BLaER1 treated with 17β-estradiol and CSF1 and Interleukin-3, amounts not matched to agents 10 nM and 100 nM (cell line): ENCODE data around the gene THAP8.

Experiments used
- H3K27ac ChIP-seq, 11 experiments: shearing (Covaris generic); formaldehyde crosslinking; 2 replicates each; pipeline ENCODE4 v1.8.1; 2022
- H3K27me3 ChIP-seq, 11 experiments: shearing (Covaris generic); formaldehyde crosslinking; 2 replicates each; pipeline ENCODE4 v1.8.1; 2022
- H3K36me3 ChIP-seq, 11 experiments: shearing (Covaris generic); formaldehyde crosslinking; 2 replicates each; pipeline ENCODE4 v1.8.1; 2022
- H3K4me1 ChIP-seq, 10 experiments: shearing (Covaris generic); formaldehyde crosslinking; 2 replicates each; pipeline ENCODE4 v1.8.1; 2022
- H3K4me2 ChIP-seq, 11 experiments: shearing (Covaris generic); formaldehyde crosslinking; 2 replicates each; pipeline ENCODE4 v1.8.1; 2022
- H3K4me3 ChIP-seq, 10 experiments: shearing (Covaris generic); formaldehyde crosslinking; 2 replicates each; pipeline ENCODE4 v1.8.1; 2022
- H3K9ac ChIP-seq, 11 experiments: shearing (Covaris generic); formaldehyde crosslinking; 2 replicates each; pipeline ENCODE4 v1.8.1; 2022
- H3K9me3 ChIP-seq, 11 experiments: shearing (Covaris generic); formaldehyde crosslinking; replicated peaks in 1 of 11; 2 replicates each; pipeline ENCODE4 v1.8.1; 2022
- H4K20me1 ChIP-seq, 11 experiments: shearing (Covaris generic); formaldehyde crosslinking; 2 replicates each; pipeline ENCODE4 v1.8.1; 2022
- Cebpa-rat ChIP-seq, 11 experiments: shearing (Covaris generic); IDR thresholded peaks; 2 replicates each; pipeline ENCODE4 v1.8.1; 2022

The THAP8 gene

DNA sequence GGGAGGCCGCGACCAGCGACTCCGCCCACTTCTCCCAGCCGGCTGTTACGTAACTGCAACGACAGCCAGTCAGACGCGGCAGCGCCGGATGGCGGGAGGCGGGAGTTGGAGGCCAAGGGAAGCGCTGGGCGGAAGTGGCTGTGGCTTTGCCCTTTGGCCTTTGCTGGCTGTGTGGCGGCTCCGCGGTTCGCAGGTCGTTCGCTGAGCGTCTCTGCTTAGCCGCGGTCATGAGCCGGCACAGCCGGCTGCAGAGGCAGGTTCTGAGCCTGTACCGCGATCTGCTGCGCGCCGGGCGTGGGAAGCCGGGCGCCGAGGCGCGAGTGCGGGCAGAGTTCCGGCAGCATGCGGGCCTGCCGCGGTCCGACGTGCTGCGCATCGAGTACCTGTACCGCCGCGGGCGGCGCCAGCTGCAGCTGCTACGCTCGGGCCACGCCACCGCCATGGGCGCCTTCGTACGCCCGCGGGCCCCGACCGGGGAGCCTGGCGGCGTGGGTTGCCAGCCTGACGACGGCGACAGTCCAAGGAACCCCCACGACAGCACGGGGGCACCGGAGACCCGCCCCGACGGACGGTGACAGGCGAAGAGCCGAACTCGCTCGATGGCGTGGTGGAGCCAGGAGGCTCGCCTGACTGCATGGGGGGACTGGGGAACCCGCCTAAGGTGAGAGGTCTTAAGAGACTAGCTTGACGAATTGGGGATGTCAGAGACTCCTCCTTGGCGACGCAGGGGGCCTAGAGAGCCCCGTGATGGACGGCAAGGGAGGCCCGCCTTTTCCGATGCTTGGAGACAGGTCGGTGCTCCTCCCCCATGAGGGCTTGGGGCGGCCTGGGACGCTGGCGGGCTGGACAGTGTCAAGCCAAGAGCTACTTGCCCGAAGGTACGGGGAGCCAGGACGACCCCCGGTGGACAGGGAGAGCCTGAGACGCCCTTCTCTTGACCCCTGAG, 58.8 kb downstream of the THAP8 start, which contains the start of gene SDHAF1:
Gene SDHAF1 (plus strand): TSS at position 141 of the 946 bp plus-strand sequence. CDS start 87 bp downstream, at position 228.
- Histone ChIP-seq H3K9me3 (no peaks in the 10 kb centered on the region), H3K36me3 (peaks cover 0 to 30% (median 20%) of the 10 kb centered on the region in 11 experiments; a peak in 21 of 22 replicates), H3K4me3 (peak within 1 kb of the TSS; percentile 81 to 93 (median 87)), H3K4me1 (peaks cover 31 to 50% (median 36%) of the 10 kb centered on the region in 10 experiments), H3K27ac (peak within 1 kb of the TSS; percentile 60 to 84 (median 78); a peak in 21 of 22 replicates), H3K4me2 (peak within 1 kb of the TSS; percentile 93 to 99 (median 97)), H3K27me3 (peaks cover 0 to 13% (median 10%) of the 10 kb centered on the region in 11 experiments; a peak in 15 of 22 replicates), H4K20me1 (peaks cover 11 to 49% (median 38%) of the 10 kb centered on the region in 11 experiments; a peak in 21 of 22 replicates), H3K9ac (peak within 1 kb of the TSS; percentile 76 to 89 (median 84))
- TF ChIP-seq Cebpa-rat (IDR thresholded peaks at IDR 0.05): peak in 8 of 11 experiments; percentile 26 to 74 (median 55); a peak in 12 of 22 replicates

- peaks cover 0 to 20% (median 18%) of the 10 kb centered on the region in 11 experiments; a peak in 21 of 22 replicates for H3K36me3 ChIP-seq
- H3K4me3 ChIP-seq: peak overlapping the region; percentile 81 to 93 (median 87); a peak in 18 of 20 replicates
- peaks cover 0 to 21% (median 15%) of the 10 kb centered on the region in 11 experiments; a peak in 17 of 22 replicates for H3K27me3 ChIP-seq
- peaks cover 31 to 48% (median 36%) of the 10 kb centered on the region in 10 experiments for H3K4me1 ChIP-seq
- H3K4me2 ChIP-seq: peak overlapping the region; percentile 93 to 99 (median 97)
- no peak for TF ChIP-seq Cebpa-rat (IDR thresholded peaks at IDR 0.05)
- H3K9ac ChIP-seq: peak overlapping the region in 9 of 11 experiments; percentile 80 to 89 (median 84); a peak in 15 of 22 replicates
- H3K27ac ChIP-seq: peak overlapping the region in 3 of 11 experiments; percentile 71 to 84 (median 76); a peak in 4 of 22 replicates
- peaks cover 6 to 38% (median 30%) of the 10 kb centered on the region in 11 experiments; a peak in 19 of 22 replicates for H4K20me1 ChIP-seq
- H3K9me3 ChIP-seq: peaks cover 0 to 7% (median 3%) of the 10 kb centered on the region in 11 experiments; a peak in 16 of 22 replicates
Measured at GRCh38 chr19:35993923-35994598, 60.0 kb downstream of the THAP8 start.

DNA sequence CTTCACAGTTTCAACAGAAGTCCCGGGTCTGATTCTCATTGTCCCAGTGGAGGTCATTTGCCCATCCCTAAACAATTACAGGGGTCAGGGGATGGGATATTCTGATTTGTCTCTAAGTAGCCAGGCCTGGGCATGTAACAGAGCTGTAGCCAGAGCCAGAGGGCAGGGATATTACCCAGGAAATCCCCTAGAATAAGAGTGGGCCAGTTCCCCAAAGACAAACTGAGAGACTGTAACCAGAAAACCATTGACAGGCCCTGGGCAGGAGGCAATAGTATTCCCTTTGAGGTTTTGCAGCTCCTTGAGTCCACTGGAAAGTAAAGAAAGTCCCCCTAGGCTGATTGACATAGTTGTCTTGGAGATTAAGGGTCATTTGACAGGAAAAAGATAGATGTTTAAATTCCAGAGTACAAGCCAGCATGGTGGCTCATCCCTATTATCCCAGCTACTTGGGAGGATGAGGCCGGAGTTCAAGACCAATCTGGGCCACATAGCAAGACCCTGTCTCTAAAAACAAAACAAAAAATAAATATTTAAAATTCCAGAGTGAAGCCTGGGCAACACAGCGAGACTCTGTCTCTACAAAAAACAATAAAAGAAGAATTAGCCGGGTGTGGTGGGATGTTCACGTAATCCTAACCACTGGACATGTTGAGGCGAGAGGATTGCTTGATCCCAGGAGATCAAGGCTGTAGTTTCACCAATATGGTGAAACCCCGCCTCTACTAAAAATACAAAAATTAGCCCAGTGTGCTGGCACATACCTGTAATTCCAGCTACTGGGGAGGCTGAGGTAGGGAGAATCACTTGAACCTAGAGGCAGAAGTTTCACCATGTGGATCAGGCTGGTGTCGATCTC, 60.9 kb downstream of the THAP8 start:
- Histone ChIP-seq H3K9me3 (peaks cover 5 to 14% (median 9%) of the 10 kb centered on the region in 11 experiments; a peak in 18 of 22 replicates), H3K4me2 (peak overlapping the region in 7 of 11 experiments; percentile 93 to 99 (median 97); a peak in 7 of 22 replicates), H3K4me1 (peaks cover 31 to 45% (median 36%) of the 10 kb centered on the region in 10 experiments), H4K20me1 (peaks cover 6 to 29% (median 24%) of the 10 kb centered on the region in 11 experiments; a peak in 18 of 22 replicates), H3K27ac (no peak overlapping the region), H3K4me3 (no peak overlapping the region), H3K9ac (no peak overlapping the region), H3K36me3 (peaks cover 0 to 10% (median 9%) of the 10 kb centered on the region in 11 experiments; a peak in 19 of 22 replicates), H3K27me3 (peaks cover 0 to 31% (median 25%) of the 10 kb centered on the region in 11 experiments; a peak in 21 of 22 replicates)
- TF ChIP-seq Cebpa-rat (IDR thresholded peaks at IDR 0.05): no peak

DNA sequence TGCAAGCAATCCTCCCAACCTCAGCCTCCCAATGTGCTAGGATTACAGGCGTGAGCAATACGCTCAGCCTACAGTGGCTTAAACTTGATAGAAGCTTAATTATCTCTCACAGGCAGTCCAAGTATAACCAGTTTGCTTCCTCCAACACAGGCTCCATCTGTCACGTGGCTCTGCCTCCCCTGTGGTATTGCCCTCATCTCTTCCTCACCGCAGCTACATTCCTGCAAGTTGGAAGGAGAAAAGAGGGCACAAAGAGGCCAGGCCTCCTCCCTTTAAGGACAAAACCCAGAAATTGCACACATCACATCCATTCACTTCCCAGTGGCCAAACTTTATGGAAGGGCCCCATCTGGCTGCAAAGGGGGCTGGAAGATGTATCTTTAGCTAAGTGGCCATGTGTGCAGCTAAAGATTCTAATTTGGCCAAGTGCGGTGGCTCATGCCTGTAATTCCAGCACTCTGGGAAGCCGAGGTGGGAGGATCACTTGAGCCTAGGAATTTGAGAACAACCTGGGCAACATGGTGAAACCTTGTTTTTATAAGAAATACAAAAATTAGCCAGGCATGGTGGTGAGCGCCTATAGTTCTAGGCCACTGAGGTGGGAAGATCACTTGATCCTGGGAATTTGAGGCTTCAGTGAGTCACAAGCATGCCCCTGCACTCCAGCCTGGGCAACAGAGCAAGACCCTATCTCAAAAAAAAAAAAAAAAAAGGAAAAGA, 62.2 kb downstream of the THAP8 start:
- Histone ChIP-seq H4K20me1 (peaks cover 3 to 18% (median 13%) of the 10 kb centered on the region in 11 experiments; a peak in 15 of 22 replicates), H3K4me2 (no peak overlapping the region), H3K4me1 (peaks cover 26 to 42% (median 30%) of the 10 kb centered on the region in 10 experiments), H3K27me3 (peaks cover 0 to 43% (median 37%) of the 10 kb centered on the region in 11 experiments; a peak in 21 of 22 replicates), H3K9ac (no peak overlapping the region), H3K4me3 (no peak overlapping the region), H3K27ac (no peak overlapping the region), H3K36me3 (no peaks in the 10 kb centered on the region; a peak in 1 of 22 replicates), H3K9me3 (peaks cover 5 to 15% (median 9%) of the 10 kb centered on the region in 11 experiments; a peak in 18 of 22 replicates)
- TF ChIP-seq Cebpa-rat (IDR thresholded peaks at IDR 0.05): no peak

GRCh38 chr19:35990771-35991730, 63.0 kb downstream of the THAP8 start:
- peaks cover 5 to 51% (median 46%) of the 10 kb centered on the region in 11 experiments; a peak in 21 of 22 replicates for H3K27me3 ChIP-seq
- H3K36me3 ChIP-seq: no peaks in the 10 kb centered on the region
- peaks cover 5 to 15% (median 9%) of the 10 kb centered on the region in 11 experiments; a peak in 18 of 22 replicates for H3K9me3 ChIP-seq
- peaks cover 18 to 40% (median 27%) of the 10 kb centered on the region in 10 experiments for H3K4me1 ChIP-seq
- TF ChIP-seq Cebpa-rat (IDR thresholded peaks at IDR 0.05): no peak
- no peak overlapping the region for H3K9ac ChIP-seq
- no peak overlapping the region for H3K4me3 ChIP-seq
- H3K4me2 ChIP-seq: no peak overlapping the region; a peak in 1 of 22 replicates
- no peak overlapping the region for H3K27ac ChIP-seq
- peaks cover 0 to 9% (median 5%) of the 10 kb centered on the region in 11 experiments; a peak in 12 of 22 replicates for H4K20me1 ChIP-seq

DNA sequence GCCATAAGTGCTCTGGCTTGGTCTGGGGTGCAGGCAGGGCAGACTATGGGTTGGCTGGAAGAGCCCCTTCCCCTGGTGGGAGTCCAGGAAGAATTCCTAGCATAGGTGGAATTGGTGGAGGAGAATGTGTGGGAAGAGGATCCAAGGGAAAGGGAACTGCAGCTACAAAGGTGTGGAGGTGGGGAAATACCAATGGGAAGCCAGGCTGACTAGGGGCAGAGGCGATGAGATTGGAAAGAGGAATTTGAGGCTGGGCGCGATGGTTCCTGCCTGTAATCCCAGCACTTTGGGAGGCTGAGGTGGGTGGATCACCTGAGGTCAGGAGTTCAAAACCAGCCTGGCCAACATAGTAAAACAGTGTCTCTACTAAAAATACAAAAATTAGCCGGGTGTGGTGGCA, 63.9 kb downstream of the THAP8 start:
- H3K27me3 ChIP-seq: peaks cover 7 to 60% (median 55%) of the 10 kb centered on the region in 11 experiments; a peak in 21 of 22 replicates
- H3K9ac ChIP-seq: no peak overlapping the region
- H4K20me1 ChIP-seq: peaks cover 0 to 5% (median 0%) of the 10 kb centered on the region in 11 experiments; a peak in 1 of 22 replicates
- no peak overlapping the region for H3K4me3 ChIP-seq
- peaks cover 11 to 31% (median 19%) of the 10 kb centered on the region in 10 experiments for H3K4me1 ChIP-seq
- H3K36me3 ChIP-seq: no peaks in the 10 kb centered on the region
- no peak for TF ChIP-seq Cebpa-rat (IDR thresholded peaks at IDR 0.05)
- H3K9me3 ChIP-seq: peaks cover 5 to 15% (median 9%) of the 10 kb centered on the region in 11 experiments; a peak in 18 of 22 replicates
- no peak overlapping the region for H3K27ac ChIP-seq
- no peak overlapping the region for H3K4me2 ChIP-seq
